ENCODE measurements around the gene IGDCC3.
A peak's percentile ranks its signal among the peaks of the same experiment; 100 is the strongest.

IGDCC3 gene

DNA sequence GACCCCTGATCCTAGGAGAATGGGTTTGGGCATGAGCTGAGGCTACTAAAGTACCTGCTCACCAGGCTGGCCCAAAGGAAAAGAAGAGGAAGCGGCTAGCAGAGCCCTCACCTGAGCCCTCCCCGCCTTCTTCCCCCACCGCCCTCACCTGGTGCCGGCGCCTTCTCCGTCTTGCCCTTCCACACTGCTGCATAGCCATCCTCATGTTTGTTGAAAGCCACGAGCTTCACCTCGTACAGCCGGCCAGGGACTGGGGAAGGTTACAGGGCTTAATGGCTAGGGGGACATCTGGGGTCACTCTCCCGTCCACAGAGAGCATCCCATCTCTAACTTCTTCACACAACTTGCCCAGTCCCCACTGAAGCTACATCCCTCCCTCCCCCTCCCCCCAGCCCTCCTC lies 13.9 kb upstream of the IGDCC3 start:
- intact Hi-C loops (cut with DNase I), result no loop called here
- DNase-seq, result peak in 3 of 10 donors; percentile 27 to 56 (median 40)

DNA sequence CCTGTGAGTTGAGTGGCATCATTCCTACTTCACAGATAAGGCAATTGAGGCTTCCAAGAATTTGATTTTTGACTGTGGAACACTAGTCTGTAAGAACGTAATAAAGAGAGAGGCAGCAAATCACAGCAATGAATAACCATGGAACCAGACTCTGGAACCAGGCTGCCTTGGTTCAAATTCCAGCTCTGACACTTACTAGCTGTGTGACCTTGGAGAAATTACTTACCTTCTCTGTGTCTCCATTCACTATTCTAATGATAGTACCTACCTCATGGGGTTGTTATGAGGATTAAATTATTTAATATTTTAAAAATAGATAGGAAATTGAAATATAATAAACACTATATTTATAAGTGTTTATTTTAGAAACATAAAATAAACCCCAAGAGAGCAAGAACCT lies 12.6 kb upstream of the IGDCC3 start:
- intact Hi-C loops (cut with DNase I), result no loop called here
- no peak for DNase-seq

DNA sequence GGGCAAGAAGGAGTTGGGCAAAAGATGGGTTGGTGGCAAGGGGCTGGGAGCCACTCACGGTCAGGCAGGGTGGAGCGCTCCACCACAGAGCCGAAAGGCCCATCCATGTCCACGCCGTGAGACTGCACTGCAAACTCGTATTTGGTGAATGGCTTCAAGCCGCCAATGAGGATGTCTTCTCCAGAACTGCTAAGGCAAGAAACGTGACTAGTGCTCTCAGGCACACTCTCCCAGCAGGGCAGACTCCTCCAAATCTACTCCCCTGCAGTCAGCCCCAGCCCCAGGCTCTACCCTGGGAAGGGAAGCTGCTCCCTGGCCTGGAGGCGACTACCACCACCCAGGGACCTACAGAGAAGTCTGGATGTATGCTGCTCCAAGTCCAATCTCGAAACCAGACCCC lies 11.4 kb upstream of the IGDCC3 start:
- peak in 3 of 10 donors; percentile 36 to 51 (median 46) for DNase-seq
- intact Hi-C loops (cut with DNase I), result no loop called here

DNA sequence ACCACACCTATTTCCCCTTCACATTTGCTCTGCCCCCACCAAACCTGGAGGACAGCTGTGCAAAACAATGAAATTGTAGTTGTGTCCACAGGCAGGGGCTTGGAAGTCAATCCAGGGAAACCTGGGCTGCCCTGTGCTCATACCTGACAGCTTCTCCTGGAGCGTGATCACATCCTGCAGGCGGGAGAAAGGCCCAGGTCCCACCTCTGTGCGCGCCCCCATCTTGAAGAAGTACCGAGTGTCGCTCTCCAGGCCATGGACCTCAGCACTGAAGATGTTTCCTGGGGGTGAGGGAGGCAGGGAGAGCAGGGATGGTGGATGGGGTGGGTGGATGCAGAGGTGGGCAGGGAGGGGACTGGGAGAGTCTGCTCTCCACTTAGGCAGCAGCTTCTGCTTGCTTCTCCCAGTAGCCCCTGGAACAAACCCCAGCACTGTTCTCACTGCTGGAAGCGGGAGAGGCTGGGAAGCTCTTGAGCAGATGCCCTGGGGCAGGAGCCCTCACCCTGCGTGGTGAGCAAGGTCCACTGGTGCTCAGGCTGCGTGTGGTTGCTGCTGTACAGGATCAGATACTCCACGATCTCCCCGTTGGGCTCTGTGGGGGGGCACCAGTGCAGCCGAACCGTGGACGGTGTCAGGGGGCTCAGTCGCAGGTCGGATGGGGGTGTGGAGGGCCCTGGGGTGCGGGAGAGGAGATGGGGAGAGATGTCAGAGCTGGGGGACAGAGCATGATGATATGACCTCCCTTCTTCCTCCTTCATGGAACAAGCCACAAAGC lies 10.7 kb upstream of the IGDCC3 start:
- intact Hi-C loops (cut with DNase I), result no loop called here

DNA sequence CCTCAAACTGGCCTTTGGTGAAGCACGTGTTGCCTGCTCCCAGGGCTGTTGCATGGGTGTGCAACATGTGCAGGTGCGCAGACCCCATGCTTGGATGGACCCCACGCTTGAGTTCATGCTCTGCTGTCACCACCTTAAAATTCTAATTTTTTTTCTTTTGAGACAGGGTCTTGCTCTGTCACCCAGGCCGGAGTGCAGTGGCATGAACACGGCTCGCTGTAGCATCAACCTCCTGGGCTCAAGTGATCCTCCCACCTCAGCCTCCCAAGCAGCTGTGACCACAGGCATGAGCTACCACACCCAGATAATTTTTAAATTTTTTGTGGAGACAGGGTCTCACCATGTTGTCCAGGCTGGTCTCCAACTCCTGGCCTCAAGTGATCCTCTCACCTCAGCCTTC lies 9.1 kb upstream of the IGDCC3 start:
- intact Hi-C loops (cut with DNase I), result no loop called here
- peak in 3 of 10 donors; percentile 50 to 77 (median 63) for DNase-seq

More for the DNA sequence above, 10.7 kb upstream of the IGDCC3 start:
- DNase-seq, result peak in 3 of 10 donors; percentile 47 to 60 (median 59)

DNA sequence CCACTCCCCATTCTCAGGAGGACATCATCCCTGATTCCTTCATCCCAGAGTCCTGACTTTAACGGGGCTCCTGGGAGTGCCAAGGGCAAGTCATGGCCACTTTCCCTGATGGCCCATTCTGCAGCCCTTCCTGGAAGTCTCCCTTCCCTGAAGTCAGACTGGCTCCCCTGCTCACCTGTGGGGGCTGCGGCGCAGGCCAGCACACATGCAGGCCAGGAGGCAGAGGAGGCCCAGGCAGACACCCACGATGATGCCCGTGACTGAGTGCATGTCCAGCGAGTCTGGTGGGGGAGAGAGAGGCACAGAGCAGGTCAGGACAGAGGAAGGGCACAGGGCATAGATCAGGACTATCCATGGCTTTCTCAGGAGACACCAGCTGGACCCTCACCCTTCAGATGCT lies 8.6 kb upstream of the IGDCC3 start:
- intact Hi-C loops (cut with DNase I), result no loop called here
- DNase-seq, result peak in 3 of 10 donors; percentile 52 to 70 (median 66)

DNA sequence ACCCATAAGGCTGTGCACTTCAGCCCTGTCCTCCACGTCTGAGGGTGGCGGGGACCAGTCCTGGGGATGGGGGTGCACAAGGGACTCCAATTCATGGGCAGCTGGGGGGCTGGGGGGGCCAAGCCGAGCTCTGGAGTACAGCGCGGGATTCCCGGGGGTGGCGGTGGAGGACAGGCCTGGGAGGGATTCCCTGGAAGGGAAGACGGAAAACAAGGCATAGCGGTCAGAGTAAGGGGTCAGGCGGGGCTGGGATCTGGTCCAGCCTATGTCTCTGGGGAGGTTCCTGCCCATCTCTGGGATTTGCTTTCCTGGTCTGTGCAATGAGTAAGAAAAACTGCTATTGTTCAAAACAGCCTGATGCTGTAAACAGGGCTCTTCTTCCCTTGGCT lies 8.1 kb upstream of the IGDCC3 start:
- intact Hi-C loops (cut with DNase I), result loop anchor here (1.0 kb wide), 1 partner anchor 68 kb away; no protein-coding TSS in a partner anchor
- no peak for DNase-seq

DNA sequence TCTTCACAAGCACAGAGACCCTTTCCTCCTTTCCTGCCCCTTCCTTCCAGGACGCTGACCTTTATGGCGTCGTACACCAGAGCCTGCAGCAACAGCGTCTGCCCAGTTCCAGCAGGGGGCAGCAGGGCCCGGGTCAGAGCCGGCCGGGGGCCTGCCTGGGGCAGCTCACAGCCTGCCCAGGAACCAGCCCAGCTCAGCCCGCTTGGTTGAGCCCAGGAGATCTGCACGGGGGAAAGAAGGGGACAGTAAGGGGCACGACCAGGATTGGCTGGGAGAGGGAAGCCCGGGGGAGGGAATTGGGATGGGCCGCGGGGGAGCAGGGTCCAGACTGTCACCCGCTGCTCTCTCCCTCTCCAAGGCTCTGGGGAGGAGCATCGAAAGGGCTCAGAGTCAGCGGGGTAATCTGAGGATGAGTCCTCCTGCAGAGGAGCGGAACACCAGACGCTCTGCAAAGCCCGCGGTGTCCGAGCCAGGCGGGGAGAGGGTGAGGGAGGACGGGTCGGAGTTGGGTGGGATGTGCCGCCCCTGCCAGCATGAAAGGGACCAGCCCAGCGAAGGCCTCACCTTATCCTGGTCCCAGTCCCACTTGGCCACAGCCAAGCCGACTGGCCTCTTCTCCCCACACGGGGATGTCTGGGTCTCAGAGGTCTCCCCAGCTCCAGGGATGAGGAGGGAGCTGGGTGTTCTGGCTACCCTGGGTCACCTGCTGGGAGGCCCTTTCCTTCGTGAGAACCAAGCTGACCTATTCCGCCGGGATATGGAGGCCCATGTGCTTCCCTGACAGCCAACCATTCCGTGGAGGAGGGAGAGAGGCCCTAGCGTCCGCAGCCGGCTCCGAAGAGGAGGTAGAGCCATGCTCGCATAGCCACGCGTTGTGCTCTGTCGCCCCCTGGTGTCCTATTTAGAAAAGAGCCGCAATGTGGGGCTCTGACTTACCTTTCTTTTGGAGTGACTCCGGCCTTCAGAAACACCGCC lies 7.4 kb upstream of the IGDCC3 start:
- peak; percentile 79 to 98 (median 90) for DNase-seq
- intact Hi-C loops (cut with DNase I), result loop anchor here (1.0 kb wide), 1 partner anchor 67 kb away; no protein-coding TSS in a partner anchor

DNA sequence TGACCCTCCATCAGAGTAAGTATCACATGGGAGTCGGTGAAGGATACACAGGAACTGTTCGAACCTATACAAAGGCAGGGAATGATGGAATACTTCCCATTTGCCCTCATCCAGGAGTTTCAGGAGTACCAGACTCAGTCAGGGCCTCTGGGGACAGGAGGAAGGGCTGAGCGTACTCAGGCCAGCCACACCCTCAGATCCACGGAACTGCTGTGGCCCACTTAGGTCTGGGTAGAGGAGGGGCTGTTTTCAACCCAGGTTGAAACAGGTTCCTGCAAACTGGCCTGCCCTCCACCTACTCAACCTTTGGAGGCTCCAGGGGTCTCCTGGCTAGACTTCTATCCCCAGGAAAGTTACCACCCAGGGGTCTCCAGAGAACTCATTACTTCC lies 6.7 kb upstream of the IGDCC3 start:
- intact Hi-C loops (cut with DNase I), result no loop called here
- peak in 1 of 10 donors; percentile 1 for DNase-seq

DNA sequence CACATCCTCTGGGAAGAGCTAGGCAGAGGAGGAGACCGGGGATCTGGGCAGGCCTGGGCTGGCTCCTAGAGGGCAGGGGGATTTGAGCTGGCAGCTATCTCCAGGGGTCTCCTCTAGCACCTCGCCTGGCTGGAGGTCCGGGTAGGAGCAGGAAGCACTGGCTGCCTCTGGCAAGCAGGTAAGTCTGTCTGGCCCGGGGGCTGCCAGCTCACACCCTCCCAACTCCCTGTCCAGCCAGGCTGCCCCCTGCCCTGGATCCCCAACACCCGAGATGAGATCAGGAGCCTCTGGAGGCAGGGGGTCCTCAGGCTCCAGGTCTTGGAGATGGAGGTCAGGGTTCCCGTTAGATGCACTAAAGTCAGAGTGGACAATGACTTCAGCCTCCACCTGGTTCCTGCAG lies 6.2 kb upstream of the IGDCC3 start:
- peak in 3 of 10 donors; percentile 44 to 80 (median 47) for DNase-seq
- intact Hi-C loops (cut with DNase I), result no loop called here

DNA sequence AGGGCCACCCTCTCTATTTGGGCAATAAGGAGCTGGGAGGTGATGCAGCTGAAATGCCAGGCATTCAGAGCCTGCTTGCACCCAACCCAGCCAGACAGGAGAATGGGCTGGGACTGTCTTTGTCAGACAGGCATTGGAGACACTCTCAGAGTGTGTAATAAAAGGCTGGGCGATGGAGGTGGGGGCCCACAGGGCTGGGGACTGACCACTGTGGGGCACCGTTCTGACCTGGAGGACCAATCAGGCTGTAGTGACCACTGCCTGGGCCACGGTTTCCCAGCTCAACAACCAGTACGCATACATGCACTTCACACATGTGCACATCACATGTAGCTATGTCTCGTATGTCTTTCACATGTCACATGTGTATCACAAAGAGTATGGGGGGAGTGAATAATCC lies 5.7 kb upstream of the IGDCC3 start:
- intact Hi-C loops (cut with DNase I), result no loop called here
- peak in 3 of 10 donors; percentile 43 to 50 (median 43) for DNase-seq

DNA sequence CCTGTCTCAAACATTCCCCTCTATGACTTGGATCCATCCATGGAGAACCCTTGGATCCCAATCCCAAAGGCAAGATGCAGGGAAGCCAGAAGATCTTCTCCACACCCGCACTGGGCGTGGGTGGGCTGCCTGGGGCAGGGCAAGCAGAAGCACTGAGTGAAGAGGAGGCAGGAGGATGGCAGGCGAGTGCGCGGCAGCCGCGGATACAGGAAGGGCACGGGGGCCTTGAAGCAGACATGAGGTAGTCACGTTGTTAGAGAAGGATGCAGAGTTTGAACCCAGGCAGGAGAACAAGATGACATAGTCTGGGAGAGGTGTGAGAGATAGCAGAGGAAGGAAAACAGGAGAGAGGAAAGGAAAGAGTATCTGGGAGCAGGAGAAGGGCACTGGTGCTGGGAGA lies 5.1 kb upstream of the IGDCC3 start:
- intact Hi-C loops (cut with DNase I), result no loop called here

DNA sequence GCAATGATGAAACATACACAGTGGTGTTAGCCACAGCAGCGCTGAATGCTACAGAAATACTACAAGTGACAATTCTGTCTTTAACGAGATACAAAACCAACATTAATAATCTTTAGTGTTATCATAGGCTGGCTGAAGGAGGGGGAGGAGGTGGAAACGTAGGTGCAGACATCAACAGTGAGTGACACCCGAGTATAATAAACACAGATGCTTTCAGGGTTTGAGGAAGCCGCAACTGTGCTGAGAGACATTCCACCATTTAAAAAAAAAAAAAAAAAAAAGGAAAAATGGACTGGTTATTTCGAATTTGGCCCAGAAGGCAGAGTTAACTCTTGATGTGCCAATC lies 4.3 kb upstream of the IGDCC3 start:
- DNase-seq, result peak in 2 of 10 donors; percentile 0 to 1
- intact Hi-C loops (cut with DNase I), result no loop called here

More for the DNA sequence above, 5.1 kb upstream of the IGDCC3 start:
- peak in 3 of 10 donors; percentile 61 to 77 (median 72) for DNase-seq

DNA sequence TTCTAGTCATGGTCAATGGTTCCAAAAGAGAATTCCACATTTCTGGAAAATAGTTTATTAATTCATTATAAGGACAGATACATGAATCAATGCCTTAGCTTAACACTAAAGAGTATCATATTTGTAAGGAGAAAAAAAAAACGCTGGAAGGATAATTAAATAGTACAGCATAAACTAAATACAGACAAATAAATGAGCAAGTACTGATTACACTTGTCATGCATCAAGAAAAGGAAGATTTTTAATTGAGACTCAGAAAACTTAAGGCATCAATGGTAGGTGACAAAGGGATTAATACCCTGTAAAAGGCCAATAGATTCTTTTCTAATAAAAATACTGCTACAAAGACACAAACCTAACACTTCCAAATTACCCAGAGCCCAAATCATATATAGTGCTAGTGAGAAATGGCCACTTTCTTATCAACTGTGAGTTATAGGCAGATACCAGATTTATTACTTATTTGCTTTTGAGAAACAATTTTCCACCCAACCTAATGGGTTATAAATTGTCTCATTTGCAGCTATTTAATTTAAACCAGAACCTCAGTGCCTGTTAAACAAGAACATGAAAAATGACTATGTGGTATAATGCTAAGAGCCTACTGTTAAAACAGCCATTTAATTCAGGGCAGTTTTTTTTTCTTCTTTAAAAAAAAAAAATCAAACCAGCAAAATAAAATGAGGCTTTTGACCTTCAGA lies 3.8 kb upstream of the IGDCC3 start:
- intact Hi-C loops (cut with DNase I), result no loop called here
- no peak for DNase-seq

DNA sequence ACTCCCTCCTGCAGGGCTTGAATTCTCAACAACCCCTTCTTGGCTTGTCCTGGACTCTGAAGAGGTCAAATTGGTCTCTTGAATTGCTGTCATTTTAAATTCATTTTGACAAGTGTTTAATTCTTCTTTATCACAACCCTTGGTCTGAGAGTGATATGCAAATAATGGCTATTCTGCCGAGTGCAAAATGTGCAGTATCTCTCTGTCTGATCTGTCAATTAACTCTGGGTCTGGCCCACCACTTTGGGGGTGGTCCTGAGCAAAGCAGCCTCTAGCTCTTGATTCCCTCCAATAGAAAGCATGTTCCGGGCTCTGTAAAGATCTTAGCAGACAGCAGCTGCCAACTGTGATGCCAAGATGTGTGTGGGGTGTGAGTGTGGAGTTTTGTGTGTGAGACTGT lies 2.2 kb upstream of the IGDCC3 start:
- DNase-seq, result peak in 1 of 10 donors; percentile 5
- intact Hi-C loops (cut with DNase I), result no loop called here

DNA sequence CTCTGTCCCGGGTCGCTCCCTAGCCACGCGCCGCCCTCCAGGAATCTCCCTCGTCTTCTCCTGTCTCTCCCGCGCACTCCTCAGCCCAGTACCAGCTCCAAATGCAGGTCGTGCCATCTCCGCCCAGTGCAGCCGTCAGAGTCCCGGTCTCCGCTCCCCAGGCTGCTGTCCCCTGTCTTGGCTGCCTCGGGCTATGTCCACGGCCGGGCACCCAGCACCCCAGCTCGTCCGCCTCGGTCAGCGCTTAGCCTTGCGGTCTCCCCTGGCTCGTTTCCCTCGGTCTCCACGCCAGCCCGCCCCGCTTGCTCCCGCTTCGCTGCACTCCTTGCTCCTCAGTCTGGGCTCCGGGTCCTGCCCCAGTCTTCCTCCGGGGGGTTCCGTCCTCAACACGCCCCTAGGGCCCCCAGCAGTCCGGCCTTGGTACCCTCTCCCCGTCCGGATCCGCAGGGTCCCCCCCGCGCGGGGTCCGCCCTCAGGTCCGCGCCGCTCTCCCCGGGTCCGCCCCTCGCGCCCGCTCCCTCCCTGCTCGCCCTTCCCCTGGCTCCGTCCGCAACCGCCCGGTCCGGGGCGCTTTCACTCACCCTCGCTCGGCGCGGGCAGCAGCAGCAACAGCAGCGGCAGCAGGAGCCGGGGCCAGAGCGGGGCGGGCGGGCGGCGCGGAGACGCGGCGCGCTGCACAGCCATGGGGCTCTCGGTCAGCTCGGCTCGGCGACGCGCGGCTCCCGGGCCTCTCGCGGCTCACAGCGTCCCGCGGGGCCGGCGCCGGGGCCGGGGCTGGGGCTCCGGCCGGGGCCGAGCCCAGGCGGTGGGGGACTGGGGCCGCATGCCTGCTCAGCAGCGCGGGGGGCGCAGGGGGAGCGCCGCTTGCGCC lies 462 bp downstream of the IGDCC3 start:
- DNase-seq, result peak in 9 of 10 donors; percentile 30 to 92 (median 37)
- intact Hi-C loops (cut with DNase I), result loop anchor here (1.0 kb wide), 1 partner anchor 22 kb away; no protein-coding TSS in a partner anchor

DNA sequence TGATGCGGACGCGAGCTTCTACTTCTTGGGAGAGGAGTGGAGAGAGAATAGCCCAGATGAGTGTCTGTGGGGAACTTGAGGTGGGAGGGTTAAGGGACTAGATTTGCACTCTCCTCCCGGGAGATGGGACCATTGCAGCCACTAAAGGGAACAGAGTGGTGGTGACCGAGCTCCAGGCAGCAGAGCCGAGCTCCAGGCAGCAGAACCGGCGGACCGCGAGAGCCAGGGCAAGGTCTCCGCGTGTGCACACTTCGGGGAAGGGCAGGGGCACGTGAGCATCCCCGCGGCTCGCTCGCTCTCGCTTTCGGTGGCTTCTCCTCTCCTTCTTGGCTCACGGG lies 1.1 kb downstream of the IGDCC3 start:
- peak in 1 of 10 donors; percentile 87 for DNase-seq
- intact Hi-C loops (cut with DNase I), result loop anchor here (1.0 kb wide), 1 partner anchor 21 kb away; no protein-coding TSS in a partner anchor

DNA sequence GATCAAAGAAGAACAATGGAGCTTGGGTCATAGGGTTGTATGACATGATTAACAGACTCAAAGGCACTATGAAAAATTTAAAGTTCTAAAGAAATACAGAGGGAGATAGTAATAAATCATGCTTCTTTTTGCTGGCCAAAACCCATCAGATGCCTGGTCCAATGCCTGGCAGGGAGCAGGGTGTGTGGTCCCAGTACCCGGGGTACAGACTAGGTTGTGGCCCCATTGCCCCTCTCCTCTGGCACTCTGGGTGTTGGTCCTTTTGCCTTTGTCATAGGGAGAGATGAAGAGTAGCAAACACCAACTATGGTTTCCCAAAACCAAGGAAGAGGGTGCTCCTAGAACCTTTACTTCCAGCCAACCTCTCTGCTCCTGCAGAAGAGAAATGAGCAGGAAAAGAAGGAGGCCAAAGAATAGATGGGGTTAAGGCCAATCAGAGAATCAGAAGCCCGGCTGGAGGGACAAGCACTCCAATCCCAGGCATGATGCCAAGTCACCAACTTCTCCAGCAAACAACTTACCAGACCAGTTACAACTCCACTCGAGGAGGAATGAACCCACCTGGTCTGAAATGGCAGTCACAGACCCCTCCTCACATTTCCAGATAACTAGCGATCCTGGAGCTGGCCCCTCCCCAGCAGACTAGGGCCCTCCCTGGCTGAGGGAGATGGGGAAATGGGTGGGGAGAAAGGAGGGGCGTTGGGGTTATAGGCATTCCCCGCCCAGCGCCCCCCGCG lies 1.8 kb downstream of the IGDCC3 start:
- intact Hi-C loops (cut with DNase I), result no loop called here
- DNase-seq, result peak in 3 of 10 donors; percentile 3 to 57 (median 53)

Measured in posterior cingulate gyrus (tissue), 11 donors.